ENCODE results near the gene EHBP1.

GRCh38 chr2:63057249-63058143, 352.0 kb downstream of the EHBP1 start:
- TF ChIP-seq POLR2A (IDR thresholded peaks at IDR 0.05) (no peak), CTCF (IDR thresholded peaks at IDR 0.05 in 4 of 5, conservative IDR thresholded peaks at IDR 0.05 in 1 of 5) (no peak)

All from gastrocnemius medialis (tissue), 4 donors.